GM12875 (cell line): ENCODE results near the gene LRRK2.

Source experiments
- H3K4me3 ChIP-seq: one replicate; pipeline ENCODE4 v1.5.1; 2011; ENCODE audit warnings: low read depth, low read length, control low read depth
- CTCF ChIP-seq: IDR thresholded peaks from 2 replicates; pipeline ENCODE4 v1.5.1; 2011; ENCODE audit warnings: low read depth, mild to moderate bottlenecking, control low read depth, inconsistent platforms, low read length, moderate library complexity, borderline replicate concordance; ENCODE audit not compliant: insufficient read depth

The LRRK2 gene

GRCh38 chr12:40184493-40185302, 40.1 kb upstream of the LRRK2 start:
- no peak for TF ChIP-seq CTCF
- no peak overlapping the region for H3K4me3 ChIP-seq

GRCh38 chr12:40185303-40185693, 39.5 kb upstream of the LRRK2 start:
- TF ChIP-seq CTCF = no peak
- no peak overlapping the region for H3K4me3 ChIP-seq

GRCh38 chr12:40188558-40189320, 36.1 kb upstream of the LRRK2 start:
- no peak overlapping the region for H3K4me3 ChIP-seq
- no peak for TF ChIP-seq CTCF

- no peak for TF ChIP-seq CTCF
Measured at GRCh38 chr12:40192704-40193255, 32.0 kb upstream of the LRRK2 start.

GRCh38 chr12:40194846-40195245, 30.0 kb upstream of the LRRK2 start:
- H3K4me3 ChIP-seq = no peak overlapping the region
- TF ChIP-seq CTCF = no peak

More at GRCh38 chr12:40192704-40193255, 32.0 kb upstream of the LRRK2 start:
- no peak overlapping the region for H3K4me3 ChIP-seq

GRCh38 chr12:40197590-40197989, 27.2 kb upstream of the LRRK2 start:
- no peak overlapping the region for H3K4me3 ChIP-seq
- TF ChIP-seq CTCF = no peak

- no peak for TF ChIP-seq CTCF
- no peak overlapping the region for H3K4me3 ChIP-seq
Measured at GRCh38 chr12:40198601-40199000, 26.2 kb upstream of the LRRK2 start.
